ENCODE data around the gene LRMDA.

Gene LRMDA

DNA sequence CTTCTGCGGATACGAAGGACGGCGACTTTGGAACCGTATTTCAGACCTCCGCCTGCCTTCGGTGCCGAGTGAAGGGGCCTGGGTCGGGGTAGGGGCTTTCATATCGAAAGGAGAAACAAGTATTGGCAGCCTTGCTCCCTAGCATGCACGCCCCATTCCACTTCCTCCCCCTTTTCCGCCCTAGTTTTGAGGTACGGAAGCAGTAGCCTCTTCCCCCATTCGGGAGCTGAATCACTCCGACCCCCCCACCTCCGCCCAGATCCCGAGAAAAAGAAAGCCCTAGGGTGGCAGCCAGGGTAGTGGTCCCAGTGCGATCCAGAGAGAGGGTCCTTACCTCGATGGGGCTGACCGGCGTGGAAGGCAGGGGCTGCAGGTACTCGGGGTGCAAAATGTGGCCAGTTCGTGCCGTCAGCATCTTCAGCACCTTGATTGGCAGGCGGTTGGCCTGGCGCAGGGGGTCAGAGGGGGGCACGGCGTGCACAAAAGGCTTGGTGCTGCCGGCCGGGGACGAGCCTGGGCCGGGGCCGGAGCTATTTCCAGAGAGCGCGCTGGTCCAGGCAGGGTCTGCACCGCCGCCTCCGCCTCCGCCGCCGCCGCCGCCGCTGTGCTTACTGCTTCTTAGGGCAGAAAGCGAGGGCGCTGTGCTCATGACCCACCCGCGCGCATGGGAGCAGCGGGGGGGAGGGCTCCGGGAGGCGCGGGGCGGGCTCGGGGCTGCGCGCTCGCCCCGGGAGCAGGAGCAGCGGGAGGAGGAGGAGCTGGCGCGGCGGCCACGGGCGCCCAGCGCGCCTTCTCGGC is 30.5 kb upstream of the LRMDA start (continued):
- TF ChIP-seq GLI4 (tag by site-specific recombination; IDR thresholded peaks at IDR 0.05) (0 out of 2 replicates have a peak, but pooled peaks have one; percentile 42), ZNF558 (tag by site-specific recombination; IDR thresholded peaks at IDR 0.05) (no peak), ZFP3 (tag by site-specific recombination; IDR thresholded peaks at IDR 0.05; ENCODE audit: low read depth) (no peak), ZNF350 (tag by site-specific recombination; IDR thresholded peaks at IDR 0.05) (no peak), ZNF302 (tag by site-specific recombination; IDR thresholded peaks at IDR 0.05; ENCODE audit: low read depth) (no peak), ZNF140 (tag by site-specific recombination; IDR thresholded peaks at IDR 0.05) (no peak), ZSCAN23 (tag by site-specific recombination; IDR thresholded peaks at IDR 0.05) (no peak), WT1 (tag by site-specific recombination; IDR thresholded peaks at IDR 0.05) (no peak), MYNN (tag by site-specific recombination; IDR thresholded peaks at IDR 0.05; ENCODE audit: borderline replicate concordance) (no peak), ZNF366 (tag by site-specific recombination; conservative IDR thresholded peaks at IDR 0.05) (no peak), ZNF112 (tag by site-specific recombination; IDR thresholded peaks at IDR 0.05) (no peak), ZNF248 (tag by site-specific recombination; IDR thresholded peaks at IDR 0.05) (no peak), ZNF529 (tag by site-specific recombination; IDR thresholded peaks at IDR 0.05; ENCODE audit: insufficient replicate concordance) (no peak), ZNF416 (tag by site-specific recombination; IDR thresholded peaks at IDR 0.05) (no peak), ZNF610 (tag by site-specific recombination; IDR thresholded peaks at IDR 0.05; ENCODE audit: borderline replicate concordance) (no peak), ZBTB21 (tag by site-specific recombination; IDR thresholded peaks at IDR 0.05) (no peak)
- TF ChIP-seq, protein P1, sequence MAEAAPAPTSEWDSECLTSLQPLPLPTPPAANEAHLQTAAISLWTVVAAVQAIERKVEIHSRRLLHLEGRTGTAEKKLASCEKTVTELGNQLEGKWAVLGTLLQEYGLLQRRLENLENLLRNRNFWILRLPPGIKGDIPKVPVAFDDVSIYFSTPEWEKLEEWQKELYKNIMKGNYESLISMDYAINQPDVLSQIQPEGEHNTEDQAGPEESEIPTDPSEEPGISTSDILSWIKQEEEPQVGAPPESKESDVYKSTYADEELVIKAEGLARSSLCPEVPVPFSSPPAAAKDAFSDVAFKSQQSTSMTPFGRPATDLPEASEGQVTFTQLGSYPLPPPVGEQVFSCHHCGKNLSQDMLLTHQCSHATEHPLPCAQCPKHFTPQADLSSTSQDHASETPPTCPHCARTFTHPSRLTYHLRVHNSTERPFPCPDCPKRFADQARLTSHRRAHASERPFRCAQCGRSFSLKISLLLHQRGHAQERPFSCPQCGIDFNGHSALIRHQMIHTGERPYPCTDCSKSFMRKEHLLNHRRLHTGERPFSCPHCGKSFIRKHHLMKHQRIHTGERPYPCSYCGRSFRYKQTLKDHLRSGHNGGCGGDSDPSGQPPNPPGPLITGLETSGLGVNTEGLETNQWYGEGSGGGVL (tag by site-specific recombination; IDR thresholded peaks at IDR 0.05), result no peak; the same call in 1 of the 2 replicates
- TF ChIP-seq, protein P2, sequence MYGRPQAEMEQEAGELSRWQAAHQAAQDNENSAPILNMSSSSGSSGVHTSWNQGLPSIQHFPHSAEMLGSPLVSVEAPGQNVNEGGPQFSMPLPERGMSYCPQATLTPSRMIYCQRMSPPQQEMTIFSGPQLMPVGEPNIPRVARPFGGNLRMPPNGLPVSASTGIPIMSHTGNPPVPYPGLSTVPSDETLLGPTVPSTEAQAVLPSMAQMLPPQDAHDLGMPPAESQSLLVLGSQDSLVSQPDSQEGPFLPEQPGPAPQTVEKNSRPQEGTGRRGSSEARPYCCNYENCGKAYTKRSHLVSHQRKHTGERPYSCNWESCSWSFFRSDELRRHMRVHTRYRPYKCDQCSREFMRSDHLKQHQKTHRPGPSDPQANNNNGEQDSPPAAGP (tag by site-specific recombination; IDR thresholded peaks at IDR 0.05), result no peak
- TF ChIP-seq, protein P3, sequence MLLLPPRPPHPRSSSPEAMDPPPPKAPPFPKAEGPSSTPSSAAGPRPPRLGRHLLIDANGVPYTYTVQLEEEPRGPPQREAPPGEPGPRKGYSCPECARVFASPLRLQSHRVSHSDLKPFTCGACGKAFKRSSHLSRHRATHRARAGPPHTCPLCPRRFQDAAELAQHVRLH (tag by site-specific recombination; IDR thresholded peaks at IDR 0.05), result no peak
- TF ChIP-seq, protein P4, sequence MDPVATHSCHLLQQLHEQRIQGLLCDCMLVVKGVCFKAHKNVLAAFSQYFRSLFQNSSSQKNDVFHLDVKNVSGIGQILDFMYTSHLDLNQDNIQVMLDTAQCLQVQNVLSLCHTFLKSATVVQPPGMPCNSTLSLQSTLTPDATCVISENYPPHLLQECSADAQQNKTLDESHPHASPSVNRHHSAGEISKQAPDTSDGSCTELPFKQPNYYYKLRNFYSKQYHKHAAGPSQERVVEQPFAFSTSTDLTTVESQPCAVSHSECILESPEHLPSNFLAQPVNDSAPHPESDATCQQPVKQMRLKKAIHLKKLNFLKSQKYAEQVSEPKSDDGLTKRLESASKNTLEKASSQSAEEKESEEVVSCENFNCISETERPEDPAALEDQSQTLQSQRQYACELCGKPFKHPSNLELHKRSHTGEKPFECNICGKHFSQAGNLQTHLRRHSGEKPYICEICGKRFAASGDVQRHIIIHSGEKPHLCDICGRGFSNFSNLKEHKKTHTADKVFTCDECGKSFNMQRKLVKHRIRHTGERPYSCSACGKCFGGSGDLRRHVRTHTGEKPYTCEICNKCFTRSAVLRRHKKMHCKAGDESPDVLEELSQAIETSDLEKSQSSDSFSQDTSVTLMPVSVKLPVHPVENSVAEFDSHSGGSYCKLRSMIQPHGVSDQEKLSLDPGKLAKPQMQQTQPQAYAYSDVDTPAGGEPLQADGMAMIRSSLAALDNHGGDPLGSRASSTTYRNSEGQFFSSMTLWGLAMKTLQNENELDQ (tag by site-specific recombination; IDR thresholded peaks at IDR 0.05; ENCODE audit: low read depth), result no peak
- TF ChIP-seq, protein P5, sequence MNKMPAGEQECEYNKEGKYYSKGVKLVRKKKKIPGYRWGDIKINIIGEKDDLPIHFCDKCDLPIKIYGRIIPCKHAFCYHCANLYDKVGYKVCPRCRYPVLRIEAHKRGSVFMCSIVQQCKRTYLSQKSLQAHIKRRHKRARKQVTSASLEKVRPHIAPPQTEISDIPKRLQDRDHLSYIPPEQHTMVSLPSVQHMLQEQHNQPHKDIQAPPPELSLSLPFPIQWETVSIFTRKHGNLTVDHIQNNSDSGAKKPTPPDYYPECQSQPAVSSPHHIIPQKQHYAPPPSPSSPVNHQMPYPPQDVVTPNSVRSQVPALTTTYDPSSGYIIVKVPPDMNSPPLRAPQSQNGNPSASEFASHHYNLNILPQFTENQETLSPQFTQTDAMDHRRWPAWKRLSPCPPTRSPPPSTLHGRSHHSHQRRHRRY (tag by site-specific recombination; IDR thresholded peaks at IDR 0.05), result no peak
- TF ChIP-seq, protein P6, sequence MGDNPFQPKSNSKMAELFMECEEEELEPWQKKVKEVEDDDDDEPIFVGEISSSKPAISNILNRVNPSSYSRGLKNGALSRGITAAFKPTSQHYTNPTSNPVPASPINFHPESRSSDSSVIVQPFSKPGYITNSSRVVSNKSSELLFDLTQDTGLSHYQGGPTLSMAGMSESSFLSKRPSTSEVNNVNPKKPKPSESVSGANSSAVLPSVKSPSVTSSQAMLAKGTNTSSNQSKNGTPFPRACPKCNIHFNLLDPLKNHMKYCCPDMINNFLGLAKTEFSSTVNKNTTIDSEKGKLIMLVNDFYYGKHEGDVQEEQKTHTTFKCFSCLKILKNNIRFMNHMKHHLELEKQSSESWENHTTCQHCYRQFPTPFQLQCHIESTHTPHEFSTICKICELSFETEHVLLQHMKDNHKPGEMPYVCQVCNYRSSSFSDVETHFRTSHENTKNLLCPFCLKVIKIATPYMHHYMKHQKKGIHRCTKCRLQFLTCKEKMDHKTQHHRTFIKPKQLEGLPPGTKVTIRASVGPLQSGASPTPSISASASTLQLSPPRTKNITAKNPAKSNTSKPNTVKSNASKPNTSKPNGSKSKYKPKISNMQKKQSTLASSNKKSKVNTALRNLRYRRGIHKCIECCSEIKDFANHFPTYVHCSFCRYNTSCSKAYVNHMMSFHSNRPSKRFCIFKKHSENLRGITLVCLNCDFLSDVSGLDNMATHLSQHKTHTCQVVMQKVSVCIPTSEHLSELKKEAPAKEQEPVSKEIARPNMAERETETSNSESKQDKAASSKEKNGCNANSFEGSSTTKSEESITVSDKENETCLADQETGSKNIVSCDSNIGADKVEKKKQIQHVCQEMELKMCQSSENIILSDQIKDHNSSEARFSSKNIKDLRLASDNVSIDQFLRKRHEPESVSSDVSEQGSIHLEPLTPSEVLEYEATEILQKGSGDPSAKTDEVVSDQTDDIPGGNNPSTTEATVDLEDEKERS (tag by site-specific recombination; IDR thresholded peaks at IDR 0.05), result no peak
- TF ChIP-seq, protein P7, sequence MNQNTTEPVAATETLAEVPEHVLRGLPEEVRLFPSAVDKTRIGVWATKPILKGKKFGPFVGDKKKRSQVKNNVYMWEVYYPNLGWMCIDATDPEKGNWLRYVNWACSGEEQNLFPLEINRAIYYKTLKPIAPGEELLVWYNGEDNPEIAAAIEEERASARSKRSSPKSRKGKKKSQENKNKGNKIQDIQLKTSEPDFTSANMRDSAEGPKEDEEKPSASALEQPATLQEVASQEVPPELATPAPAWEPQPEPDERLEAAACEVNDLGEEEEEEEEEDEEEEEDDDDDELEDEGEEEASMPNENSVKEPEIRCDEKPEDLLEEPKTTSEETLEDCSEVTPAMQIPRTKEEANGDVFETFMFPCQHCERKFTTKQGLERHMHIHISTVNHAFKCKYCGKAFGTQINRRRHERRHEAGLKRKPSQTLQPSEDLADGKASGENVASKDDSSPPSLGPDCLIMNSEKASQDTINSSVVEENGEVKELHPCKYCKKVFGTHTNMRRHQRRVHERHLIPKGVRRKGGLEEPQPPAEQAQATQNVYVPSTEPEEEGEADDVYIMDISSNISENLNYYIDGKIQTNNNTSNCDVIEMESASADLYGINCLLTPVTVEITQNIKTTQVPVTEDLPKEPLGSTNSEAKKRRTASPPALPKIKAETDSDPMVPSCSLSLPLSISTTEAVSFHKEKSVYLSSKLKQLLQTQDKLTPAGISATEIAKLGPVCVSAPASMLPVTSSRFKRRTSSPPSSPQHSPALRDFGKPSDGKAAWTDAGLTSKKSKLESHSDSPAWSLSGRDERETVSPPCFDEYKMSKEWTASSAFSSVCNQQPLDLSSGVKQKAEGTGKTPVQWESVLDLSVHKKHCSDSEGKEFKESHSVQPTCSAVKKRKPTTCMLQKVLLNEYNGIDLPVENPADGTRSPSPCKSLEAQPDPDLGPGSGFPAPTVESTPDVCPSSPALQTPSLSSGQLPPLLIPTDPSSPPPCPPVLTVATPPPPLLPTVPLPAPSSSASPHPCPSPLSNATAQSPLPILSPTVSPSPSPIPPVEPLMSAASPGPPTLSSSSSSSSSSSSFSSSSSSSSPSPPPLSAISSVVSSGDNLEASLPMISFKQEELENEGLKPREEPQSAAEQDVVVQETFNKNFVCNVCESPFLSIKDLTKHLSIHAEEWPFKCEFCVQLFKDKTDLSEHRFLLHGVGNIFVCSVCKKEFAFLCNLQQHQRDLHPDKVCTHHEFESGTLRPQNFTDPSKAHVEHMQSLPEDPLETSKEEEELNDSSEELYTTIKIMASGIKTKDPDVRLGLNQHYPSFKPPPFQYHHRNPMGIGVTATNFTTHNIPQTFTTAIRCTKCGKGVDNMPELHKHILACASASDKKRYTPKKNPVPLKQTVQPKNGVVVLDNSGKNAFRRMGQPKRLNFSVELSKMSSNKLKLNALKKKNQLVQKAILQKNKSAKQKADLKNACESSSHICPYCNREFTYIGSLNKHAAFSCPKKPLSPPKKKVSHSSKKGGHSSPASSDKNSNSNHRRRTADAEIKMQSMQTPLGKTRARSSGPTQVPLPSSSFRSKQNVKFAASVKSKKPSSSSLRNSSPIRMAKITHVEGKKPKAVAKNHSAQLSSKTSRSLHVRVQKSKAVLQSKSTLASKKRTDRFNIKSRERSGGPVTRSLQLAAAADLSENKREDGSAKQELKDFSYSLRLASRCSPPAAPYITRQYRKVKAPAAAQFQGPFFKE (tag by site-specific recombination; IDR thresholded peaks at IDR 0.05; ENCODE audit: borderline replicate concordance), result no peak
